Rectal smooth muscle tissue (tissue), 1 donor: Measurements from ENCODE around the gene AARS2.
A peak's percentile ranks its signal among the peaks of the same experiment; 100 is the strongest.
"Not testable (repeated sequence)": the region's sequence is repeated elsewhere in the genome, so short reads cannot be mapped to it uniquely, and the experiment has no call there.

Experiments used
- H3K27ac ChIP-seq: one replicate; pipeline ENCODE4 v1.7.0; 2013; ENCODE audit warnings: low read depth, low read length, inconsistent platforms
- H3K27me3 ChIP-seq: one replicate; pipeline ENCODE4 v1.7.0; 2013; ENCODE audit warnings: low read length; ENCODE audit not compliant: control insufficient read depth, insufficient read depth
- H3K36me3 ChIP-seq: one replicate; pipeline ENCODE4 v1.7.0; 2013; ENCODE audit warnings: low read length; ENCODE audit not compliant: control insufficient read depth, insufficient read depth
- H3K4me1 ChIP-seq: one replicate; pipeline ENCODE4 v1.7.0; 2013; ENCODE audit warnings: low read length; ENCODE audit not compliant: control insufficient read depth, insufficient read depth
- H3K4me3 ChIP-seq: one replicate; pipeline ENCODE4 v1.7.0; 2013; ENCODE audit warnings: low read length
- H3K9ac ChIP-seq: one replicate; pipeline ENCODE4 v1.7.0; 2013; ENCODE audit warnings: low read length

The AARS2 gene

DNA sequence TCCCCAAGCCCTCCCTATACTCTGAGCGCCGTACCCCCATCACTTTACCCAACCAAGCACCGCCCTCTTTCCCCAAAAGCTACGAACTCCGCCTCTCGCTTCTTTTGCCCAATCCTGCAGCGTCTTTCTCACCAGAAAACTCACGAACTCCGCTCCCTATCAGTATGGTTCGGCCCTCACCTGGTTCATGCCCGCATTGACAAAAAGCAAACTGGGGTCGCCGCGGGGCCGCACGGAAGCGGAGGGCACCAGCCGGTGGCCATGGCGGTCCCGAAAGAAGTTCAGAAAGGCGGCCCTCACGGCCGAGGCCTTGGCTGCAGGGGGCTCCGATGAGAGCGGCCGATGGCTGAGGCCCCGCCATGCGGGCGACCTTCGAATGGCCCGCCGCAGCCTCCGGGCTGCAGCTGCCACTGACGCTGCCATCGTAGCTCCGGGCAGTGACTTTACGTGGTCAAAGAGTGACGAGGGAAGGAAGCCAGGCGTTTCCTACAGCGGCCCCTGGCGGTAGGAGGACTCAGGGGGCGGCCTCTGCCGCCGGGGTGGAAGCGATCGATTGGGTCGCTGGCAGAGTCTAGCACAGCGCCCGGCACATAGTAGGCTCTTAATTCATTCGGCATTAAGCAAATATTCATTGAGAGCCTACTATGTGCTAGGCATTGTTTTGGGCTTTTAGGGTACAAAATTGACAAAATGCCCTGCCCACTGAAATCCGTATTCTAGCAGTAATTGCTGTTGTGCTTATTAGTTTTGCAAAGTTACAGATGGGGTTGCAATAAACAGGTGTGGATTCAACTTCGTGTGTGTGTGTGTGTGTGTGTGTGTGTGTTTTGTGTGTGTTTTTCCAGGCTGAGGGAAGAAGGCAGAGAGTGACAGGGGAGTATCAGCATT, at the start of gene AARS2:
Gene AARS2, minus strand, starts transcription at position 447 of the 888 bp plus-strand sequence. Its CDS starts 24 bp downstream, at position 423.
- Histone ChIP-seq H3K27ac (peak within 1 kb of the TSS; percentile 38), H3K4me3 (peak within 1 kb of the TSS; percentile 69), H3K9ac (peak within 1 kb of the TSS; percentile 64), H3K4me1 (peaks cover 5% of the 10 kb centered on the region), H3K27me3 (no peaks in the 10 kb centered on the region), H3K36me3 (peaks cover 15% of the 10 kb centered on the region)

DNA sequence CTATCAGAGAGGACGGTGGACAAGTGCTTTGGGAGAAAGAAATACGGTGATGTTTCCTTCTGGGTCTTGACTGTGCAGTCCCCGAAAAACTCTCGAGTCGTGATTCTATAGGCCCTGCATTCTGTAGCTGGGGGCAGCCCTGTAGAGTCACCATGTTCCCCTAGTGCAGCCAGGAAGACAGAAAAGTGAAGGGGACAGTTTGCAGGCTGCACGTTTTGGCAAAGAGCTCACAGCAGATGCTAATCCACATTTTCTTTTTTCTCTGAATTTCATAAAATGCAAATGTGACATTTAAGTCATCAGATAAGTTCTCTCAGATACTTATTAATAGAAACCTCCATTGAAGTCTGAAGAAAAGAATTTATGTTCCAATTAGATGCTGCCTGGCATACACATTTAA, 48.8 kb upstream of the AARS2 start:
- Histone ChIP-seq H3K27ac (no peak overlapping the region), H3K4me1 (no peaks in the 10 kb centered on the region), H3K9ac (no peak overlapping the region), H3K36me3 (no peaks in the 10 kb centered on the region), H3K27me3 (no peaks in the 10 kb centered on the region), H3K4me3 (no peak overlapping the region)

- Histone ChIP-seq H3K9ac (no peak overlapping the region), H3K27ac (no peak overlapping the region), H3K4me1 (no peaks in the 10 kb centered on the region), H3K36me3 (no peaks in the 10 kb centered on the region), H3K4me3 (no peak overlapping the region), H3K27me3 (no peaks in the 10 kb centered on the region)
Measured at GRCh38 chr6:44359973-44360372, 46.8 kb upstream of the AARS2 start.

DNA sequence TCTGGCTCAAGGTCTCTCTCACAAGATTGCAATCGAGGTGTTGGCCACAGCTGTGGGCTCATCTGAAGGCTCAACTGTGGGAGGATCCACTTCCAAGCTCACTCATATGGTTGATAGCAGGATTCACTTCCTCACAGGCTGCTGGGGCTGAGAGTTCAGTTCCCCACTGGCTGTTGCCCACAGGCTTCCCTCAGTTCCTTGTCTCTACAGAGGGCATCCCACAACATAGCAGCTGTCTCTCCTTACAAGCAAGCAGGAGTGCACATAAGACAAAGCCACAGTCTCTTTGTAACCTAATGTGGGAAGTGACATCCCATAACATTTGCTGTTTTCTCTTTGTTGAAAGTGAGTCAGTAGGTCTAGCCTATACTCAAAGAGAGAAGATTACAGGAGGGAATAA, 43.3 kb upstream of the AARS2 start:
- Histone ChIP-seq H3K4me1 (no peaks in the 10 kb centered on the region), H3K4me3 (no peak overlapping the region), H3K9ac (no peak overlapping the region), H3K36me3 (no peaks in the 10 kb centered on the region), H3K27me3 (no peaks in the 10 kb centered on the region), H3K27ac (no peak overlapping the region)

GRCh38 chr6:44355640-44356039, 42.5 kb upstream of the AARS2 start:
- Histone ChIP-seq H3K9ac (no peak overlapping the region), H3K4me1 (no peaks in the 10 kb centered on the region), H3K27ac (no peak overlapping the region), H3K27me3 (no peaks in the 10 kb centered on the region), H3K36me3 (no peaks in the 10 kb centered on the region), H3K4me3 (no peak overlapping the region)

DNA sequence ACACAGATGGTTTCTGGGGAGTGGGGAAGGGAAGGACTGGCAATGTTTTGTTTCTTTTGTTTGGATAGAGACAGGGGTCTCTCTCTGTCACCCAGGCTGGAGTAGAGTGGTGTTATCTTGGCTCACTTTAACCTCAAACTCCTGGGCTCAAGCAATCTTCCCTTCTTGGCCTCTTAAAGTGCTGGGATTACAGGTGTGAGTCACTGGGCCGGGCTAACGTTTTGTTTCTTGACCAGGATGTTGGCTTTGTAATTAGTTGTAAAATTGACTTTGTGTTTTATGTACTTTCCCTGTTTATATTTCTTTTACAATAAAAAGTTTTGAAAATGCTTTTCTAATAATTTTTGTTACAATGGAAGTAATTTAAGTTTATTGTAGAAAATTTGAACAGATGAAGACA, 40.2 kb upstream of the AARS2 start:
- Histone ChIP-seq H3K4me1 (no peaks in the 10 kb centered on the region), H3K36me3 (no peaks in the 10 kb centered on the region), H3K27ac (no peak overlapping the region), H3K9ac (no peak overlapping the region), H3K4me3 (no peak overlapping the region), H3K27me3 (no peaks in the 10 kb centered on the region)

DNA sequence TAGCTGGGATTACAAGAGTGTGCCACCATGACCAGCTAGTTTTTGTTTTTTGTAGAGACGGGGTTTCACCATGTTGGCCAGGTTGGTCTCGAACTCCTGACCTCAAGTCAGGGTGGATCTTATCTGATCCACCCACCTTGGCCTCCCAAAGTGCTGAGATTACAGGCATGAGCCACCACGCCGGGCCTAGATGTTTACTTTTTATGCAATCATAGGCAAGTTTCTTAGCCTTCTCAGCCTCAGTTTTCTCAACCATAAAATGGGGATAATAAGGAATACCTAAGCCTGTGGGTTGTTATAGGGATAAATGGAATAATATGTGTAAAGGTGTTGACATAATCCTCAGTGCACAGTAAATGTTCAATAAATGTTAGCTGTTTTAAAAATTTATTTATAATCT, 39.1 kb upstream of the AARS2 start:
- no peak overlapping the region for H3K27ac ChIP-seq
- H3K4me1 ChIP-seq, result no peaks in the 10 kb centered on the region
- no peak overlapping the region for H3K9ac ChIP-seq
- H3K27me3 ChIP-seq, result no peaks in the 10 kb centered on the region
- H3K4me3 ChIP-seq, result no peak overlapping the region
- H3K36me3 ChIP-seq, result no peaks in the 10 kb centered on the region

DNA sequence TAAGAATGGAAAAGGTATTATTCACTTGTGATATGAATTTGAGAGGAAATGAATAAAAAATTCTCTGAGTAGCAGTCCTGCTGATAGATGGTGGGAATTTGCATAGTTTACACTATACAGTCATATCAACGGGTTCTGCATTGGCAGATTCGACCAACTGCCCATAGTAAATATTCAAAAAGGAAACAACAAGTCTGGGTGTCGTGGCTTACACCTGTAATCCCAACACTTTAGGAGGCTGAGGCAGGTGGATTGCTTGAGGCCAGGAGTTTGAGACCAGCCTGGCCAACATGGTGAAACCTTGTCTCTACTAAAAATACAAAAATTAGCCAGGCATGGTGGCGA, 37.5 kb upstream of the AARS2 start:
- not testable (repeated sequence) for H3K36me3 ChIP-seq, H3K9ac ChIP-seq, H3K27me3 ChIP-seq, H3K27ac ChIP-seq, H3K4me1 ChIP-seq, H3K4me3 ChIP-seq

- H3K27ac ChIP-seq, result no peak overlapping the region
- H3K36me3 ChIP-seq, result no peaks in the 10 kb centered on the region
- H3K4me3 ChIP-seq, result no peak overlapping the region
- H3K9ac ChIP-seq, result no peak overlapping the region
- no peaks in the 10 kb centered on the region for H3K27me3 ChIP-seq
- H3K4me1 ChIP-seq, result no peaks in the 10 kb centered on the region
Measured at GRCh38 chr6:44349904-44350649, 36.9 kb upstream of the AARS2 start.

GRCh38 chr6:44346818-44347217, 33.7 kb upstream of the AARS2 start:
- not testable (repeated sequence) for H3K27ac ChIP-seq, H3K27me3 ChIP-seq, H3K36me3 ChIP-seq, H3K4me1 ChIP-seq, H3K9ac ChIP-seq, H3K4me3 ChIP-seq

GRCh38 chr6:44342489-44342888, 29.3 kb upstream of the AARS2 start, which contains the start of gene SPATS1:
SPATS1 (plus strand) TSS chr6:44342650; CDS start chr6:44343096, 446 bp downstream.
- H3K27me3 ChIP-seq, result no peaks in the 10 kb centered on the region
- no peak within 1 kb of the TSS for H3K27ac ChIP-seq
- no peak within 1 kb of the TSS for H3K9ac ChIP-seq
- no peaks in the 10 kb centered on the region for H3K4me1 ChIP-seq
- H3K36me3 ChIP-seq, result no peaks in the 10 kb centered on the region
- H3K4me3 ChIP-seq, result no peak within 1 kb of the TSS

GRCh38 chr6:44342052-44342451, 28.9 kb upstream of the AARS2 start:
- no peak overlapping the region for H3K9ac ChIP-seq
- H3K4me3 ChIP-seq, result no peak overlapping the region
- no peaks in the 10 kb centered on the region for H3K27me3 ChIP-seq
- H3K36me3 ChIP-seq, result no peaks in the 10 kb centered on the region
- H3K4me1 ChIP-seq, result no peaks in the 10 kb centered on the region
- no peak overlapping the region for H3K27ac ChIP-seq
